Caco-2 (cell line): ENCODE data around the gene OSBPL2. TPM values are rescaled to one million over a fixed set of nuclear protein-coding genes. Genes with fewer than 3 reads are reported as not detected.
A peak's percentile ranks its signal among the peaks of the same experiment; 100 is the strongest.

Source experiments
- BruUV-seq: library from RNA; stranded (reverse); fragments of 400-500 nt; replicated peaks from 2 replicates; lab custom pipeline; 2021; lab: Mats Ljungman, UMichigan
- CTCF ChIA-PET: fragments of 300-600 bp; sonication (Branson Sonifier 250); formaldehyde crosslinking; loops from one replicate; lab custom pipeline; 2022; ENCODE audit warnings: antibody characterized with exemption; lab: Charles Lee
- POLR2A ChIA-PET: fragments of 300-600 bp; sonication (Branson Sonifier 250); formaldehyde crosslinking; loops from one replicate; lab custom pipeline; 2022; ENCODE audit warnings: antibody characterized with exemption; lab: Charles Lee
- DNase-seq, 2 experiments: peaks; one replicate each; pipeline versions ENCODE4 v3.0.0 to v3.0.0-alpha.2; 2020 to 2022
- H3K27me3 ChIP-seq: replicated peaks from 2 replicates; pipeline ENCODE4 v1.6.0; 2011; ENCODE audit warnings: low read length; ENCODE audit not compliant: control insufficient read depth, insufficient read depth
- H3K36me3 ChIP-seq: 2 replicates; pipeline ENCODE4 v1.5.1; 2011; ENCODE audit warnings: low read length; ENCODE audit not compliant: control insufficient read depth, insufficient read depth
- H3K4me1 ChIP-seq: fragments of 250-450 bp; sonication (Bioruptor Pico); 2 replicates; pipeline ENCODE4 v1.5.1; 2020; ENCODE audit warnings: mild to moderate bottlenecking
- H3K4me3 ChIP-seq: 2 replicates; pipeline ENCODE4 v1.5.1; 2011; ENCODE audit warnings: low read depth, mild to moderate bottlenecking, control low read depth, low read length
- H3K9me3 ChIP-seq: fragments of 250-450 bp; sonication (Bioruptor Pico); 2 replicates; pipeline ENCODE4 v1.5.1; 2020; ENCODE audit warnings: mild to moderate bottlenecking, moderate library complexity
- H3K27ac Mint-ChIP-seq: one replicate; pipeline ENCODE4 v1.8.0; 2022; ENCODE audit warnings: mixed read lengths; ENCODE audit not compliant: unreplicated experiment
- H3K27me3 Mint-ChIP-seq: one replicate; pipeline ENCODE4 v1.8.0; 2022; ENCODE audit warnings: mixed read lengths; ENCODE audit not compliant: insufficient read depth, unreplicated experiment
- H3K36me3 Mint-ChIP-seq: one replicate; pipeline ENCODE4 v1.8.0; 2022; ENCODE audit warnings: mild to moderate bottlenecking, mixed read lengths; ENCODE audit not compliant: insufficient read depth, unreplicated experiment
- H3K4me1 Mint-ChIP-seq: one replicate; pipeline ENCODE4 v1.8.0; 2022; ENCODE audit warnings: low read depth, mixed read lengths; ENCODE audit not compliant: unreplicated experiment
- H3K4me3 Mint-ChIP-seq: one replicate; pipeline ENCODE4 v1.8.0; 2022; ENCODE audit warnings: mild to moderate bottlenecking, moderate library complexity, mixed read lengths; ENCODE audit not compliant: unreplicated experiment
- H3K9me3 Mint-ChIP-seq: one replicate; pipeline ENCODE4 v1.8.0; 2022; ENCODE audit warnings: mixed read lengths; ENCODE audit not compliant: unreplicated experiment
- CTCF ChIP-seq, 2 experiments: fragments of 200-600 bp in 1 of 2; IDR thresholded peaks; 1 replicate in 1 of 2; 2 replicates in 1 of 2; pipeline versions ENCODE4 v1.5.1 to v1.8.0; 2011 to 2022; ENCODE audit warnings: antibody characterized with exemption in 1 of 2, control low read depth in 1 of 2, inconsistent platforms in 1 of 2, low read depth in 1 of 2, low read length in 1 of 2, mild to moderate bottlenecking in 1 of 2, moderate library complexity in 1 of 2; ENCODE audit not compliant: insufficient read depth in 1 of 2, severe bottlenecking in 1 of 2, unreplicated experiment in 1 of 2
- intact Hi-C: fragments of 100-400 bp; cut with micrococcal nuclease; formaldehyde crosslinking; loops from one replicate; pipeline ENCODE4 v1.10.0; 2022; ENCODE audit not compliant: unreplicated experiment
- total RNA-seq: library from RNA; stranded (reverse); gene quantifications from 2 replicates; pipeline ENCODE4 v1.2.3, GENCODE V29; 2022

The OSBPL2 gene
- total RNA-seq, 1 experiment from 2014 or later: 132 TPM

GRCh38 chr20:62220666-62221568 is 17.4 kb upstream of the OSBPL2 start:
- H3K4me1 Mint-ChIP-seq: no peaks in the 10 kb centered on the region
- H3K4me3 Mint-ChIP-seq: peak overlapping the region; percentile 7
- H3K27me3 ChIP-seq: peaks cover 39% of the 10 kb centered on the region
- TF ChIP-seq CTCF (IDR thresholded peaks at IDR 0.05; ENCODE audit: insufficient read depth in 1 of 2, low read depth in 1 of 2, low read length in 1 of 2, severe bottlenecking in 1 of 2, unreplicated experiment in 1 of 2): no peak
- POLR2A ChIA-PET: no interaction called here
- H3K36me3 ChIP-seq: no peaks in the 10 kb centered on the region
- peaks cover 26% of the 10 kb centered on the region for H3K4me1 ChIP-seq
- H3K4me3 ChIP-seq: peak overlapping the region; percentile 22
- peaks cover 2% of the 10 kb centered on the region; the same call in 1 of the 2 replicates for H3K9me3 ChIP-seq
- no peak for DNase-seq
- no peaks in the 10 kb centered on the region for H3K36me3 Mint-ChIP-seq
- H3K27ac Mint-ChIP-seq: no peak overlapping the region
- intact Hi-C loops: loop anchor here (1.0 to 5.0 kb wide), 2 partner anchors 17 to 1556 kb away; partner anchors contain the start of gene OSBPL2
- no peaks in the 10 kb centered on the region for H3K9me3 Mint-ChIP-seq
- CTCF ChIA-PET: interaction anchor here (0.6 kb wide), 1 partner anchor 1881 kb away, joined by 5 read pairs; no protein-coding TSS in a partner anchor
- peaks cover 52% of the 10 kb centered on the region for H3K27me3 Mint-ChIP-seq
- BruUV-seq: no TSS peak

GRCh38 chr20:62222266-62222850 is 16.0 kb upstream of the OSBPL2 start:
- ChIA-PET CTCF (interaction anchor here (0.5 kb wide), 1 partner anchor 35 kb away, joined by 3 read pairs; no protein-coding TSS in a partner anchor), POLR2A (interaction anchor here (0.6 kb wide), 1 partner anchor 39 kb away, joined by 3 read pairs; no protein-coding TSS in a partner anchor)
- no peaks in the 10 kb centered on the region for H3K4me1 Mint-ChIP-seq
- H3K4me3 ChIP-seq: no peak overlapping the region
- H3K27ac Mint-ChIP-seq: no peak overlapping the region
- no peak overlapping the region for H3K4me3 Mint-ChIP-seq
- BruUV-seq: no TSS peak
- DNase-seq: no peak
- peaks cover 51% of the 10 kb centered on the region for H3K27me3 Mint-ChIP-seq
- H3K4me1 ChIP-seq: peaks cover 26% of the 10 kb centered on the region
- no peaks in the 10 kb centered on the region for H3K36me3 ChIP-seq
- H3K36me3 Mint-ChIP-seq: no peaks in the 10 kb centered on the region
- intact Hi-C loops: loop anchor here (5.0 kb wide), 1 partner anchor 1555 kb away; no protein-coding TSS in a partner anchor
- no peak for TF ChIP-seq CTCF (IDR thresholded peaks at IDR 0.05; ENCODE audit: insufficient read depth in 1 of 2, low read depth in 1 of 2, low read length in 1 of 2, severe bottlenecking in 1 of 2, unreplicated experiment in 1 of 2)
- H3K27me3 ChIP-seq: peaks cover 36% of the 10 kb centered on the region
- H3K9me3 Mint-ChIP-seq: no peaks in the 10 kb centered on the region
- peaks cover 4% of the 10 kb centered on the region; the same call in 1 of the 2 replicates for H3K9me3 ChIP-seq

- no peak overlapping the region for H3K4me3 Mint-ChIP-seq
- TF ChIP-seq CTCF (IDR thresholded peaks at IDR 0.05; ENCODE audit: insufficient read depth in 1 of 2, low read depth in 1 of 2, low read length in 1 of 2, severe bottlenecking in 1 of 2, unreplicated experiment in 1 of 2): no peak
- no TSS peak for BruUV-seq
- intact Hi-C loops: loop anchor here (5.0 kb wide), 1 partner anchor 1554 kb away; no protein-coding TSS in a partner anchor
- no peaks in the 10 kb centered on the region for H3K4me1 Mint-ChIP-seq
- peaks cover 26% of the 10 kb centered on the region for H3K4me1 ChIP-seq
- no peak for DNase-seq
- H3K27me3 ChIP-seq: peaks cover 30% of the 10 kb centered on the region
- peaks cover 47% of the 10 kb centered on the region for H3K27me3 Mint-ChIP-seq
- peaks cover 4% of the 10 kb centered on the region; the same call in 1 of the 2 replicates for H3K9me3 ChIP-seq
- H3K36me3 ChIP-seq: no peaks in the 10 kb centered on the region
- H3K9me3 Mint-ChIP-seq: no peaks in the 10 kb centered on the region
- ChIA-PET POLR2A (no interaction called here), CTCF (interaction anchor here (0.5 kb wide), 1 partner anchor 34 kb away, joined by 3 read pairs; no protein-coding TSS in a partner anchor)
- H3K27ac Mint-ChIP-seq: no peak overlapping the region
- H3K36me3 Mint-ChIP-seq: no peaks in the 10 kb centered on the region
- H3K4me3 ChIP-seq: no peak overlapping the region
Measured at GRCh38 chr20:62222972-62223371, 15.3 kb upstream of the OSBPL2 start.
